ENCODE measurements around the gene HACD2. TPM values are rescaled to one million over a fixed set of nuclear protein-coding genes. Genes with fewer than 3 reads are reported as not detected.

The HACD2 gene
- total and polyA plus RNA-seq, 12 donors = 6.8 to 14.1 (median 10.6) TPM

DNA sequence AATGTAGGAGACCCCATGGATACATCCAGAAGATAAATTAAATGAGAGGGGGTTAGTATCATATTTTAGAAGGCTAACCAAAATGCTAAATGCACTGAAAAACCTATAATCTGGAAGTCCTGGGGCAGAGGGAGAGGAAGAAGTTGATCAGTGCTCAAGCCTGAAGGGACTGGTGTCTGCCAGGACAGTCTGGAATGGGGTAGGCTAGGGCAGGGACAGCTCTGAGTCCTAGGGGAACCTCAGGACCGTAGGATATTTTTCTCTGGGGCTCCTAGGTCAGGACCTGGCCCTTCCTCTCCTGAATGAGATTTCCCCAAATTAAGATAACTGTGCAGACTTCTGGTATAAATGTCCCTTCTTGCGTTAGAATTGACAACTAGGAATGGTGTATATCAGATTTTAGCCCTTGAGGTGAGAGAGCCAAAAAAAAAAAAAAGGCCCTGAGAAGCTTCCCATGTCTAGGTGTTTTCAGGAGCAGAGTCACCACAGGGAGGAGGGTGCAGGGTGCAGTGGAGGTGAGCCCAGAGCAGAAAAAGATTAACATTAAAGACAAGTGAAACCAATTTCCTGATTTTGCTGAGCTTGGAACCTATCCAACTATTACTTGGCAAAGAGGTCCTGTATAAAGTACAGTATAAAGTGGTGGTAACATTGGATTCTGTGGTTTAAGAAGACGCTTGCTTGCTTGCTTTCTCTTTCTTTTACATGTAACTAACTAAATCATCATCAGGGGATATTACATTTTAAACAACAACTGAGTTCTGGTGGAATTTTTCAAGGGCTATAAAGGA lies 63.5 kb downstream of the HACD2 start:
- Histone ChIP-seq H3K27me3 (no peaks in the 10 kb centered on the region), H3K36me3 (peaks cover 0 to 8% (median 0%) of the 10 kb centered on the region in 9 donors), H3K4me3 (no peak overlapping the region), H3K9me3 (no peaks in the 10 kb centered on the region), H3K4me1 (peaks cover 0 to 40% (median 28%) of the 10 kb centered on the region in 9 donors), H3K27ac (no peak overlapping the region)
- TF ChIP-seq, protein P1, sequence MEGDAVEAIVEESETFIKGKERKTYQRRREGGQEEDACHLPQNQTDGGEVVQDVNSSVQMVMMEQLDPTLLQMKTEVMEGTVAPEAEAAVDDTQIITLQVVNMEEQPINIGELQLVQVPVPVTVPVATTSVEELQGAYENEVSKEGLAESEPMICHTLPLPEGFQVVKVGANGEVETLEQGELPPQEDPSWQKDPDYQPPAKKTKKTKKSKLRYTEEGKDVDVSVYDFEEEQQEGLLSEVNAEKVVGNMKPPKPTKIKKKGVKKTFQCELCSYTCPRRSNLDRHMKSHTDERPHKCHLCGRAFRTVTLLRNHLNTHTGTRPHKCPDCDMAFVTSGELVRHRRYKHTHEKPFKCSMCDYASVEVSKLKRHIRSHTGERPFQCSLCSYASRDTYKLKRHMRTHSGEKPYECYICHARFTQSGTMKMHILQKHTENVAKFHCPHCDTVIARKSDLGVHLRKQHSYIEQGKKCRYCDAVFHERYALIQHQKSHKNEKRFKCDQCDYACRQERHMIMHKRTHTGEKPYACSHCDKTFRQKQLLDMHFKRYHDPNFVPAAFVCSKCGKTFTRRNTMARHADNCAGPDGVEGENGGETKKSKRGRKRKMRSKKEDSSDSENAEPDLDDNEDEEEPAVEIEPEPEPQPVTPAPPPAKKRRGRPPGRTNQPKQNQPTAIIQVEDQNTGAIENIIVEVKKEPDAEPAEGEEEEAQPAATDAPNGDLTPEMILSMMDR (IDR thresholded peaks at IDR 0.05) = no peak
- DNase-seq (no peak), ATAC-seq (peak in 1 of 8 donors; percentile 59)
- WGBS, 2 donors = 51 to 58% methylated on average over 3 of the region's 3 CpGs
- intact Hi-C loops (cut with DNase I) = no loop called here

- 51 to 59% methylated on average over 2 of the region's 2 CpGs for WGBS, 2 donors
- H3K4me3 ChIP-seq = no peak overlapping the region
- ATAC-seq (no peak), DNase-seq (no peak)
- H3K4me1 ChIP-seq = peaks cover 0 to 40% (median 28%) of the 10 kb centered on the region in 9 donors
- peaks cover 0 to 3% (median 0%) of the 10 kb centered on the region in 9 donors for H3K36me3 ChIP-seq
- TF ChIP-seq, protein P1 (IDR thresholded peaks at IDR 0.05) = no peak
- no peaks in the 10 kb centered on the region for H3K27me3 ChIP-seq
- no peaks in the 10 kb centered on the region for H3K9me3 ChIP-seq
- intact Hi-C loops (cut with DNase I) = no loop called here
- no peak overlapping the region for H3K27ac ChIP-seq
Observed at GRCh38 chr3:123520656-123521055, 64.2 kb downstream of the HACD2 start.

- WGBS, 2 donors = 80 to 94% methylated on average over 4 of the region's 4 CpGs
- DNase-seq (no peak), ATAC-seq (no peak)
- Histone ChIP-seq H3K27ac (no peak overlapping the region), H3K4me1 (peaks cover 0 to 39% (median 28%) of the 10 kb centered on the region in 9 donors), H3K9me3 (no peaks in the 10 kb centered on the region), H3K4me3 (no peak overlapping the region), H3K36me3 (peaks cover 0 to 4% (median 0%) of the 10 kb centered on the region in 9 donors), H3K27me3 (no peaks in the 10 kb centered on the region)
- intact Hi-C loops (cut with DNase I) = no loop called here
- TF ChIP-seq, protein P1 (IDR thresholded peaks at IDR 0.05) = no peak
Observed at GRCh38 chr3:123518892-123519485, 65.9 kb downstream of the HACD2 start.

DNA sequence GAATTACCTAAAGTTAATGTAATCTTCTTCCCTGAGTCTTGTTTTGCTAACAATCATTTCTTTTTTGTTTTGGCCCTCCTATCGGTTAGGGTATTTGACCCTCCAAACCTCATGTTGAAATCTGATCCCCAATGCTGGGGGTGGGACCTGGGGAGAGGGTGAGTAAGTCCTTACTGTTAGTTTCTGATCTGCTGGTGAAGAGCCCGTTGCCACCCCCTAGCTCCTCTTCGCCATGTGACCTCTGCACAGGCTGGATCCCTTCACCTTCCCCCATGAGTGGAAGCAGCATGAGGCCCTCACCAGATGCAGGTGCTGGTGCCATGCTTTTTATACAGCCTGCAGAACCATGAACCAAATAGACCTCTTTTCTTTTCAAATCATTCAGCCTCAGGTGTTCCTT lies 73.1 kb downstream of the HACD2 start:
- intact Hi-C loops (cut with DNase I) = no loop called here
- TF ChIP-seq, protein P1 (IDR thresholded peaks at IDR 0.05) = no peak
- Histone ChIP-seq H3K4me1 (no peaks in the 10 kb centered on the region), H3K36me3 (peaks cover 0 to 22% (median 0%) of the 10 kb centered on the region in 9 donors), H3K27me3 (no peaks in the 10 kb centered on the region), H3K9me3 (no peaks in the 10 kb centered on the region), H3K4me3 (no peak overlapping the region), H3K27ac (no peak overlapping the region)
- no peak for DNase-seq
- 85 to 86% methylated on average over 3 of the region's 3 CpGs for WGBS, 2 donors
- no peak for ATAC-seq
